Middle frontal gyrus (tissue), 1 donor: ENCODE results near the gene GNGT1.
"Not testable (repeated sequence)": the region's sequence is repeated elsewhere in the genome, so short reads cannot be mapped to it uniquely, and the experiment has no call there.

ENCODE experiments used
- DNase-seq: peaks from one replicate; pipeline ENCODE4 v3.0.0-alpha.2; 2015; ENCODE audit warnings: low spot score; ENCODE audit errors: extremely low spot score

The GNGT1 gene

GRCh38 chr7:93902777-93903423, 3.5 kb upstream of the GNGT1 start:
- no peak for DNase-seq

DNA sequence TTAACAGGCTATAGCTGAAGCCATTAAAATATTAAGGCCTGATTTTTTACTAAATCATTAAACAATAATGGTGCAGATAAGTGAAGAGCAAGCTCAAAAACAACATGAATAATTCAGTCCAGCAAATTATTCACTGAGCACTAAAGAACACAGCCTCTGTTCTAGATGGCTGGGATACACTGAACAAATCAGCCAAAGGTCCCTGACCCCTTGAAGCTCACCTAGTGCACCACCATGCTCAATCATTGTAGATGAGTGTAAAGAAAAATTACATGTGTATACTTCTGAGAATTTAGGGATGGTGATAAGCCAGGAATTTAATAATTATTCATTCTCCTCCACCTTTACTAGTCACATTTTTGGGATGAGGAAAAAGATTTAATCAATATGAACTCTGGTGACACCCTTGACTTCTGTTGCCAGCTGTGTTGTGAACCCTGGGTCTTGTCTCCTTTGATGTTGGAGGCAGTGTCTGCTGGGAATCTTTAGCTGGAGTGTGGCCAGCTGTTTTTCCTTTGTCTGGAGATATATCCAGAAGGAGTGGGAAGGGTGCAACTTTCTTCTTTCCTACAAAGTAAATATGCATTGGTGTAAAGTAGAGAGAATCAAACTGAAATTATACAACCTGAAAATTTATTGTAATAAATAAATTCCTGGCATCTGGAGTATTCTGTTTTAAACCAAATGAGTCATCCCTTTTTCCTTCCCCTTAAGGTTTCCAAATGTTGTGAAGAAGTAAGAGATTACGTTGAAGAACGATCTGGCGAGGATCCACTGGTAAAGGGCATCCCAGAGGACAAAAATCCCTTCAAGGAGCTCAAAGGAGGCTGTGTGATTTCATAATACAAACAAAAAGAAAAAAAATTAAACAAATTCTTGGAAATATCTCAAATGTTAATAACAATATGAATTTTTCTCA, 4.0 kb downstream of the GNGT1 start:
- no peak for DNase-seq

DNA sequence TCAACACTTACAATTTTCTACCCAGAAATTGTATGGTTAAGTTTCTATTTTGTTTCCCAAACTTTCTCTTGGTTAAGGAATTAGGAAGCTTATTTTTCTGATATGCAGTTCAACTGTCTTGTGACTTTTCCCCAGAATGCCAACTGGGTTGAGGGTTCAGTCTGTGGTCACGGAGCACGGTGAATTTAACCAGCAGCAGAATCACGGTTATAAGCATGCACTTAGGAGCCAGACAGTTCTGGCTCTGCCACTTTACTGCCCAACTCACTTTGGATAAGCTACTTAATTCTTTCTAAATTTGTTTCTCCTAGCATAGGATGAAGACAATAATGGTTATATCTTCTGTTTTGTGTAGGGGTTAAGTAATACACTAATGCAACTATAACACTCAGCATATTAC, 4.9 kb downstream of the GNGT1 start:
- not testable (repeated sequence) for DNase-seq

GRCh38 chr7:93911661-93912060, 5.3 kb downstream of the GNGT1 start:
- not testable (repeated sequence) for DNase-seq

DNA sequence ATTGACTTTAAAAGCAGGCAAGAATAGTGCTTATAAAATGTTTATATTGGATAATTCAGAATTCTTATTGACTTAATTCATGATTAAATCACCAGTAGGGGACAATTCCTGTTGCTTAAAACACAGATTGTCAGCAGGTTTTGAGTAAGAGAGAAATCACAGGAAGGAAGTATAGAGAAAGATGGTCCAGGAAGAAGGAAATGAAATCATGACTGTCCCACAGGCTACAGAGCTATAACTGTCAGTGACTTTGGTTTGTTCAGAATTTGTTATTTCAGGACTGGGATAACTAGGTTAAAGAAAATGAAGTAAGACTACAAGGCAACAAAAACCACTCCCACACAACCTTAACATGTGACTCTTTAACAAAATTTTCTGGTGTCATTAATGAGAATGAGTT, 6.8 kb downstream of the GNGT1 start:
- DNase-seq = no peak

DNA sequence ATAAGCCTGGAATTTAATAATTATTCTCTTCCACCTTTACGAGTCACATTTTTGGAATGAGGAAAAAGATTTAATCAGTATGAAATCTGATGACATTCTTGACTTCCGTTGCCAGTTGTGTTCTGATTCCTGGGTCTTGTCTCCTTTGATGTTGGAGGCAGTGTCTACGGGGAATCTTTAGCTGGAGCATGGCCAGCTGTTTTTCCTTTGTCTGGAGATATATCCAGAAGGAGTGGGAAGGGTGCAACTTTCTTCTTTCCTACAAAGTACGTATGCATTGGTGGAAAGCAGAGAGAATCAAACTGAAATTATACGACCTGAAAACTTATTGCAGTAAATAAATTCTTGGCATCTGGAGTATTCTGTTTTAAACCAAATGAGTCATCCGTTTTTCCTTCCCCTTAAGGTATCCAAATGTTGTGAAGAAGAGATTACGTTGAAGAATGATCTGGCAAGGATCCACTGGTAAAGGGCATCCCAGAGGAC, 8.3 kb downstream of the GNGT1 start:
- DNase-seq = no peak

DNA sequence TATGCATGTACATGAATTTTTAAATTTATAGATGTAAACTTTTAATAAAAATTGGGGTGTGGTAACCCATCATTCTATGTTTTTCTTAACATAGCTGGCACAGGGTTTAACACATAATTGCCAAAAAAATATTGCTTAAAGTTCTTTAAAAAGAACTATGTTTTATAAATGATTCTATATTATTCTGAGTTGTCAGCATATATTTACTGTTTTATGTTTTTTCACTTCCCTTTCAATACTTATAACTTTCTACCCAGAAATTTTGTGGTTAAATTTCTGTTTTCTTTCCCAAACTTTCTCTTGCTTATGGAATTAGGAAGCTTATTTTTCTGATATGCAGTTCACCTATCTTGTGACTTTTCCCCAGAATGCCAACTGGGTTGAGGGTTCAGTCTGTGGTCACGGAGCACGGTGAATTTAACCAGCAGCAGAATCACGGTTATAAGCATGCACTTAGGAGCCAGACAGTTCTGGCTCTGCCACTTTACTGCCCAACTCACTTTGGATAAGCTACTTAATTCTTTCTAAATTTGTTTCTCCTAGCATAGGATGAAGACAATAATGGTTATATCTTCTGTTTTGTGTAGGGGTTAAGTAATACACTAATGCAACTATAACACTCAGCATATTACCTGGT, 9.0 kb downstream of the GNGT1 start:
- DNase-seq = not testable (repeated sequence)

DNA sequence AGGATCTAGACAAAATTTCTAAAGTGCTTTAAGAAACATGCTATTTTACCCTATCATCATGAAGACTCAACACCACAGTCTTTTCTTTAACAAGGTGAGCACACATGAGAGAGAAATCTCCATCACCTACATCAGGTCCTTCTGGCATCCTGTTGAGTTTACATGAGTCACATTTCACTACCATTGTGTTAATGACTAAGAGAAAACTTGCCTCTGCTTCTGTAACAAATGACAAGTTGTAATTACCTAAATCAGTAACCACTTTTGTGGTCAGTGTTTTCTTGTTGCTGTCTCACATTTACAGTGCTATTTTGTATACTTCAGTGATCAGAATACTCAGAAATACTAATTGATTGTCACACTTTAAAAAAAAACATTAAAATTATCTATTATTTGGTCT, 9.5 kb downstream of the GNGT1 start:
- DNase-seq = not testable (repeated sequence)

GRCh38 chr7:93916315-93916714, 9.9 kb downstream of the GNGT1 start:
- DNase-seq = not testable (repeated sequence)

DNA sequence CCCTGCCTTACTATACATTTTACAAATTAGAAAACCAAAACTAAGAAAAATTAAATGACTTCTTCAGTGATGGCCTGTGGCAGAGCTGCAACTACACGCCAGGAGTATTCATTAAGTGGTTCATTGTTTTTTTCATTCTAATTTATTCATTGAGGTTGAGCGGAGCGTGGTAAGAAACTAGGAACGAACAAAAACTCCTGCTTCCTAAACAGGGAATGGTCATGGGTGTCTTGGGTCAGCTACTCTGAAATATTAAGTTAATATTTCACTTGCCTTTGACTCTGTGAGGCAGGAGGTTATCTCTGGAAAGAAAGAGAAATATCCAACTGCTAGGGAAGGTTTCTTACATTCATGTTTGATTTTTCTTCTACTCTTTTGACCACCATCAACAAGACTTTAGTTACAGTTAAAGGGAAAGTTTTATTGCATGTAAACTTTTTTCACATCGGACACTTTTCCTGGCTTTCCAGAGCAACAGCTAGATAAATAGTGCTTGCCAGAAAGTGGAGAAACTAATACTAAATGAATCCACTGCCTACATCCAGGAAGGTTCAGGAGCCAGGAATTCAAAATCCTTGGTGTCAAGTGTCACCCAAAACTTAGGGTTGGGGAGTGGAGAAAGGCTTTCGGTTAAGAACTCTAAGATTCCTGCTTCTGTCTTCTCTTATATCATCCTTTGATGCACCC, 14.3 kb downstream of the GNGT1 start:
- no peak for DNase-seq

DNA sequence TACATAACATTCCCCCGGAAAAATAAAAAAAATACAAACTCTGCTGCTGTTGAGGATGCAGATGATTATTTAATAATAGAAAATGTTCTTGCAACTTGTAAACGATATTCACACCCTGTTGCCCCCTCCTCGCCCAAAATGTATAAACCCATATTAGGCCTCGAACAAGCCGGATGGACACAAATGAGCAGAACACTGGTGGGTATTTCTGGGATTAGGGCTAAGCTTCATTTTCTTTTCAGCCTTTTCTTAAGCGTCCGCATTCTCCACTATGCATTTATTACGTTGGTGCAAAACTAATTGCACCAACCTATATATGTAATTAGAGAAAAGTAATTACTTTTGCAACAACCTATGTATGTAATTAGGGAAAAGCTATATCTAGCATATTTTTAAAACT, 14.8 kb downstream of the GNGT1 start:
- no peak for DNase-seq

DNA sequence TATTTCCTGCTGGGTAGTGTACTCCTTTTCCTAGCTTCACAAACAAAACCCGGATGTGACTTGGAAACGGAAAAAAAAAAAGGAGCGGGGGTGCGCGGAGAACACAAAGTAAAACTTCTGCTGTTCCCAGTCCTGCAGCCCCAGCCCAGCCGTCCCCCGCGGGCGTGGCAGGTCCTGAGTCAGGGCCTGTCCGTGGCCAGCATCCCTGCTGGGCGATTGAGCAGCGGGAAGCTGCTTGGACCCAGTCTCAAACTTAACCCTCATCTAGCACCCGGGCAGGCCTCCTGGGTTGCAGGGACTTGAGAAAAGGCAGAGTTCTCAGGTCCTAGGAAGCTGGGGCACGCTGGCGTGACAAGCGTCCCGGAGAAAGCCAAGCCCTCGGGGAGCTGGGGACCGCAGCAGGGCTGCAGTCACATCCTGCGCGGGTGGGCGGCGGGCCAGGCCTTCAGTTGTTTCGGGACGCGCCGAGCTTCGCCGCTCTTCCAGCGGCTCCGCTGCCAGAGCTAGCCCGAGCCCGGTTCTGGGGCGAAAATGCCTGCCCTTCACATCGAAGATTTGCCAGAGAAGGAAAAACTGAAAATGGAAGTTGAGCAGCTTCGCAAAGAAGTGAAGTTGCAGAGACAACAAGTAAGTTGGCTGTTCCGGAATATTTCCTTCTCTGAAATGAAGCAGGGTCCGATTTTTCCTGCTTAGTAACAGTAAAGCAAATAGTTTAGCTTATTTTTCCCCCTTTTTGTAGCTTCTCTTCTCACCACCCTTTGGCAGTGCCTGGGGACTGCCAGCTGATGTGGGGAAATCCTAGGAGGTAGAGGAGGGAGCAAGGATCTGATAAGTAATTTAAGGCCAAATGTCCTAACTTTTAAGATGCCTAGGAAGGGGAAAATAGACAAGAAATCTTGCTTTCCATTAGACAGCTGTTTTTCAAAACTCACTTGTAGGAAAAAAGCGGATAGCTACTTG, 15.5 kb downstream of the GNGT1 start, which contains the start of gene GNG11:
TSS of gene GNG11 (plus strand) at position 129 of the 960 bp plus-strand sequence. CDS start at position 532, 403 bp downstream.
- DNase-seq = no peak

DNA sequence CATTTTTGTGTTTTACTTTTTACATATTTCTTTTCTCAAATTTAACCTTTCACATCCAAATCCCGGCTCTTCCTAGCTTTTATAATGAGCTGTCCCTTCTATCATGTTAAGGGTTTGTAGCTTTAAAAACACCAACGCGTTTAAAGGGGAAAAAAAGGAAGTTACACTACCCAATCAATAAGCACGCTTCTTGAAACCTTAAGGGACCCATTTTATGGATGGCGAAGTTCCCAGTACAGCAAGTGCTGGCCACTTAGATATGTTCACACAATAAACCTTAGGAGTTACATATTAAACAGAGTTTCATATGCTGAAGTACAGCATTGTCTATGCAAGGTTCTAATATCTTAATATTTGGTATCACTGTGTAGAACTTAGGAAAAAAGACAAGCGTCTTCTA, 16.9 kb downstream of the GNGT1 start:
- no peak for DNase-seq

DNA sequence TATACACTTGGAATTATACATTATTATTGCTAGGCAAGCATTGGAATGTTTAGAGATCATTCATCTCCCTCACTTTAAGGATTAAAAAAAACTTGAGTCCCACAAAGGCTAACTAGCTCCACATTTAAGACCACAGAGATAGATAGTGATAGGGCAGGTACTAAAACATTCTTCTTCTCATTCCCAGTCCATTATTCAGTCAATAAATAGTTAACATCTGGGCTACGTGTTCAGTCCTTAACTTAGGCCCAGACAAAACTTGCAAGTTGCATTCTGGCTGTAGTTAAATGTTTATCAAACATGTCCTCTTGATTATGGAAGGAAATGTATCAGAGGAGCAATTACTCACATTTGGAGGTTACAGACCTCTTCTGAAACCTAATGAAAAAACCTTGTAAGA, 17.6 kb downstream of the GNGT1 start:
- no peak for DNase-seq

DNA sequence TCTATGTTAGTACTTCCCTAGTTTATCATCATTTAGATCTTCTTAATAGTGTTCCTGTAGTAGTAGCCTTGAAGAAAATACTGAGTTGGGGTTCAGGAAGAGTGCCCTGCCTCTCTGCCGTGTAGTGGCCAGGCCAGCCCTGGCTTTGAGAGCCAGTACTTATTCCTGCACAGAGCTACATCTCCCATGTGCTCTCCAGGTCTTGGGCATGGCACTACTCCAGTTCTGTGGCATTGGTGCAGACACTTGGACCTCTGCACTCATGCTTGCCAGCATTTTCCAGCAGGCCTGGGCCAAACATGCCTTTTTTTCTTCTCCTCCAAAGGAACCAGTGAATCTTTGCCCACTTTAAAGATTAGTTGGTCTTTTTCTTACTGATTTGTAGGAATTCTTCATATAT, 20.4 kb downstream of the GNGT1 start:
- no peak for DNase-seq

GRCh38 chr7:93927585-93927984, 21.2 kb downstream of the GNGT1 start:
- no peak for DNase-seq

DNA sequence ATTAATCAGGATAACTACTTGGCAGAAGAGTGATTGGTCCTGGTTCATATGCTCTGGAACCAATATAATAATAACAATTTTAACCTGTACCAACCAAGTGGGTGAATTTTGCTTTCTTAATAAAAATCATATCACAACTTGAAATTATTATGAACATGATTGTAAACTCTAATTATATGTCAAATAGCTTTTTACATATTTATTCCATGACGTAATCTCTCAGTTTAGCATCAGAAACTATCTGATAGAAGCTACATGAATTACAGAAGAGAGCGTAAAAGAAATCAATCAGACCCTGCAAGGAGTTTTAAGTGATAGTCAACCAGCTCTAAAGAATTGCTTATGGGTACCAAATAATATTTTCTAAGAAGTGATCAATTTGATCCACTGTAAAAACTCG, 25.3 kb downstream of the GNGT1 start:
- DNase-seq = no peak

DNA sequence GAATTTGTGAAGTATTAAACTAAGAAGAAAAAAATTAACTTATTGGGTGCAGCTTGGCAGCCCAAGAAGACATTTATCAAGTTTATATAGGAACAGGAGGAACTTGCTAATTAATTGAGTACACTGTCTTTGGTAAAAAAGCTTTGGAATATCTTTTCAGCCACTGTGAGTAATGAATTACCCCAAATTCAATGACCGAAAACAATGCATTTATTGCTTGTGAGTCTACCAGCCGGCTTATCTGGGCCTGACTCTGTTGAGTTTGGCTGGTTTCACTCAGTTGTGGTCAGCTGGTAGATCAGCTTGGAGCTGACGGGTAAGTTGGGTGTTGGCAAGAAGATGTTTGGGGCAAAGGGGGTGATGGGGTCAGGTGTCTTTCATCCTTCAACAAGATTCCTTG, 26.8 kb downstream of the GNGT1 start:
- no peak for DNase-seq

GRCh38 chr7:93935102-93935501, 28.7 kb downstream of the GNGT1 start:
- DNase-seq = no peak

- DNase-seq = no peak
Observed at GRCh38 chr7:93937818-93938217, 31.5 kb downstream of the GNGT1 start.
